ENCODE results near the gene KYAT1. TPM values are rescaled to one million over a fixed set of nuclear protein-coding genes. Genes with fewer than 3 reads are reported as not detected.
A peak's percentile ranks its signal among the peaks of the same experiment; 100 is the strongest.

Gene KYAT1
- total RNA-seq, 1 donor from 2014 or later = 9.9 TPM

DNA sequence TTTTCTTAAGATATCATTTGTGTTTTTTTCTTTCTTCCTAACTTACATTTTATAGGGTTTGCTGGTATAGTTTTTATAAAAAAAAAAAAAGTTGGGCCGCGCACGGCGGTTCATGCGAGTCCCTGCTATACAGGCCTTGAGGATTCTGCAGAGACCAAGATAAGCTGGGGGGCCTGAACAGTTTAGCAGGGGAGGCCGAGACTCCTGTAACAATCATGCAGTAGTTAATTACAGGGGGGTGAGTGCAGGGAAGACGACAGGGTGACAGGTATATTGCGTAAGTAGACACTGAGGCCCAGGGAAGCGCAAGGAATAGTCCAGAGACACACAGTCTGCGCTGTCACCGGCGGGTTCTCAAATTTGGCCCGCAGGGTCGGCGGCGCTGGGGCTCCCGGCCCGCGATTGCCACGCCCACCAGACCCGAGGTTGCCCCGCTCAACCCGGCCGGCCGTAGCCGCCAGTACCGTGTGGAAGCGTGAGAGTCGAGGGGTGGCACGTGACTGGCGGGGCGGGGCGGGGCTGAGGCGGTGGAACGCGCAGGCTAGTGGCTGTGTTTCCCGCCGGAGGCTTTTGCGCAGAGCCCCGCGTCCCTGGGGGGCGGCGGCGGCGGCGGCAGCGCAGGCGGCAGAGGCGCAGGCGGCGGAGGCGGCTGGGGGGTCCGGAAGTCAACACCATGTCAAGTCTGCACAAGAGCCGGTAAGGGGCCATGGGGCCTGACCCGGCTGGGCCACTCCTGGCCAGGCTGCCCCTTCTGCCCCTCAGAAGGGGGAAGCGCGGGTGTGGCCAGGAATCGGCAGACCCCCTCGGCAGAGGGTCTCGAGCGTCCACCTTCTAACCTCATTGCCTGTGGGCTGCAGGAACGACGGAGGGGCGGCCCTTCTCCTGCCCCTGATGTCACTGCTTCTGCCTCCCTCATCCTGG, 94.8 kb downstream of the KYAT1 start, which contains the start of gene TBC1D13:
Gene TBC1D13 (plus strand): TSS at position 573 of the 921 bp plus-strand sequence. CDS start 101 bp downstream, at position 674.
- DNase-seq (ENCODE audit: low read depth) = peak; percentile 89

DNA sequence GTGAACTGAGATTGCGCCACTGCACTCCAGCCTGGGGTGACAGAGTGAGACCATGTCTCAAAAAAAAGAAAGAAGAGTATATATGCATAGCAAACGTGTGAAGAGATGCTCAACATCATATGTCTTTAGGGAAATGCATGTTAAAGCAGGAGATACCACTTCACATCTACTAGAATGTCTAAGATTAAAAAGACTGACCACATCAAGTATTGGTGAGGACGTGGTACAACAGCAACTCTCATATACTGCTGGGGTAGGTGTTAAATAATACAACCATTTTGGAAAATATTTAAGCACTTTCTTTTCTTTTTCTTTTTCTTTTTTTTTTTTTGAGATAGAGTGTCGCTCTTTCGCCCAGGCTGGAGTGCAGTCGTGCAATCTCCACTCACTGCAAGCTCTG, 96.3 kb downstream of the KYAT1 start:
- DNase-seq (ENCODE audit: low read depth) = no peak

Other genes with a start within 250 kb of the KYAT1 start
- gene DYNC2I2, start 225.1 kb downstream of the KYAT1 start, total RNA-seq = 98.8 and 116 TPM in 2 replicates
- gene SET, start 192.7 kb downstream of the KYAT1 start, total RNA-seq = 382 and 394 TPM in 2 replicates
- gene PKN3, start 179.4 kb downstream of the KYAT1 start, total RNA-seq = 2.0 TPM in 2 replicates
- gene ZDHHC12, start 157.8 kb downstream of the KYAT1 start, total RNA-seq = 18.9 and 28.7 TPM in 2 replicates
- 47.0 and 54.2 TPM in 2 replicates for gene ZER1, start 110.0 kb downstream of the KYAT1 start, total RNA-seq
- gene TBC1D13, start 94.7 kb downstream of the KYAT1 start, total RNA-seq = 30.2 and 42.4 TPM in 2 replicates
- 83.0 and 95.6 TPM in 2 replicates for gene ENDOG, start 63.5 kb downstream of the KYAT1 start, total RNA-seq
- 14.0 and 19.3 TPM in 2 replicates for gene SPOUT1, start 52.2 kb downstream of the KYAT1 start, total RNA-seq
- 35.3 and 51.9 TPM in 2 replicates for gene LRRC8A, start 183 bp upstream of the KYAT1 start, total RNA-seq
- gene PHYHD1, start 39.0 kb upstream of the KYAT1 start, total RNA-seq = 10.0 and 12.3 TPM in 2 replicates
- 31.0 and 34.2 TPM in 2 replicates for gene DOLK, start 65.7 kb upstream of the KYAT1 start, total RNA-seq
- gene NUP188, start 65.7 kb upstream of the KYAT1 start, total RNA-seq = 33.9 and 53.6 TPM in 2 replicates
- gene SH3GLB2, start 146.4 kb upstream of the KYAT1 start, total RNA-seq = 119 and 154 TPM in 2 replicates
- 36.2 and 37.9 TPM in 2 replicates for gene MIGA2, start 154.7 kb upstream of the KYAT1 start, total RNA-seq
- gene DOLPP1, start 199.2 kb upstream of the KYAT1 start, total RNA-seq = 11.2 and 11.6 TPM in 2 replicates
- 87.3 and 102 TPM in 2 replicates for gene CRAT, start 228.8 kb upstream of the KYAT1 start, total RNA-seq
- gene PTPA, start 229.5 kb upstream of the KYAT1 start, total RNA-seq = 99.5 and 144 TPM in 2 replicates

Measured in myocyte (in vitro differentiated cells).